Measurements from ENCODE around the gene TBL1X. TPM values are rescaled to one million over a fixed set of nuclear protein-coding genes. Genes with fewer than 3 reads are reported as not detected.

Gene TBL1X
- polyA plus RNA-seq, 1 donor (not counting 4 experiments of a cell fraction or from before 2014, with no cell fraction given) = 2.2 TPM

GRCh38 chrX:9493936-9494335 is 29.1 kb downstream of the TBL1X start:
- Histone ChIP-seq H3K4me1 (ENCODE audit: control insufficient read depth, extremely low read depth, insufficient read depth, low read length) (no peaks in the 10 kb centered on the region), H3K27me3 (ENCODE audit: control insufficient read depth, extremely low read depth, insufficient read depth, low read length) (peaks cover 4% of the 10 kb centered on the region), H3K4me2 (ENCODE audit: control insufficient read depth, extremely low read depth, insufficient read depth, low read depth, low read length) (no peak overlapping the region), H3K9me3 (ENCODE audit: control insufficient read depth, low read depth, low read length) (no peaks in the 10 kb centered on the region), H3K9ac (ENCODE audit: control insufficient read depth, extremely low read depth, insufficient read depth, low read length) (no peak overlapping the region), H3K36me3 (ENCODE audit: control insufficient read depth in 2 of 2, extremely low read depth in 1 of 2, insufficient read depth in 2 of 2, low read length in 2 of 2) (no peaks in the 10 kb centered on the region), H3K9me1 (ENCODE audit: control insufficient read depth, extremely low read depth, insufficient read depth, low read length) (no peaks in the 10 kb centered on the region), H3K79me2 (ENCODE audit: control insufficient read depth, insufficient read depth, low read length) (no peaks in the 10 kb centered on the region), H2AFZ (ENCODE audit: control insufficient read depth, low read length) (no peak overlapping the region), H4K20me1 (ENCODE audit: control insufficient read depth, extremely low read depth, insufficient read depth, low read length) (no peaks in the 10 kb centered on the region), H3K4me3 (ENCODE audit: control insufficient read depth in 2 of 3, extremely low read depth in 1 of 3, insufficient read depth in 2 of 3, low read depth in 1 of 3, low read length in 3 of 3) (no peak overlapping the region), H3K27ac (ENCODE audit: control insufficient read depth, insufficient read depth, low read length) (no peak overlapping the region)
- no peak for DNase-seq (ENCODE audit: low read depth, low spot score)
- FAIRE-seq = no peak
- dilution Hi-C loops (cut with MboI; ENCODE audit: extremely low pct_ligation_motif_present, low sequenced_read_pairs) = no loop called here
- no peak for TF ChIP-seq CTCF (optimal IDR thresholded peaks at IDR 0.05 in 1 of 3, IDR thresholded peaks at IDR 0.05 in 1 of 3, conservative IDR thresholded peaks at IDR 0.05 in 1 of 3; ENCODE audit: extremely low read depth in 1 of 3, insufficient read depth in 2 of 3, low read length in 3 of 3)
- TF ChIP-seq EZH2 (IDR thresholded peaks at IDR 0.05; ENCODE audit: low read length) = no peak

- Histone ChIP-seq H3K4me1 (ENCODE audit: control insufficient read depth, extremely low read depth, insufficient read depth, low read length) (no peaks in the 10 kb centered on the region), H3K79me2 (ENCODE audit: control insufficient read depth, insufficient read depth, low read length) (no peaks in the 10 kb centered on the region), H3K4me2 (ENCODE audit: control insufficient read depth, extremely low read depth, insufficient read depth, low read depth, low read length) (no peak overlapping the region), H3K9ac (ENCODE audit: control insufficient read depth, extremely low read depth, insufficient read depth, low read length) (no peak overlapping the region), H3K9me1 (ENCODE audit: control insufficient read depth, extremely low read depth, insufficient read depth, low read length) (no peaks in the 10 kb centered on the region), H3K27me3 (ENCODE audit: control insufficient read depth, extremely low read depth, insufficient read depth, low read length) (peaks cover 4% of the 10 kb centered on the region), H3K4me3 (ENCODE audit: control insufficient read depth in 2 of 3, extremely low read depth in 1 of 3, insufficient read depth in 2 of 3, low read depth in 1 of 3, low read length in 3 of 3) (no peak overlapping the region), H3K27ac (ENCODE audit: control insufficient read depth, insufficient read depth, low read length) (no peak overlapping the region), H4K20me1 (ENCODE audit: control insufficient read depth, extremely low read depth, insufficient read depth, low read length) (no peaks in the 10 kb centered on the region), H3K9me3 (ENCODE audit: control insufficient read depth, low read depth, low read length) (no peaks in the 10 kb centered on the region), H3K36me3 (ENCODE audit: control insufficient read depth in 2 of 2, extremely low read depth in 1 of 2, insufficient read depth in 2 of 2, low read length in 2 of 2) (no peaks in the 10 kb centered on the region), H2AFZ (ENCODE audit: control insufficient read depth, low read length) (no peak overlapping the region)
- no peak for FAIRE-seq
- dilution Hi-C loops (cut with MboI; ENCODE audit: extremely low pct_ligation_motif_present, low sequenced_read_pairs) = no loop called here
- TF ChIP-seq EZH2 (IDR thresholded peaks at IDR 0.05; ENCODE audit: low read length) (no peak), CTCF (optimal IDR thresholded peaks at IDR 0.05 in 1 of 3, IDR thresholded peaks at IDR 0.05 in 1 of 3, conservative IDR thresholded peaks at IDR 0.05 in 1 of 3; ENCODE audit: extremely low read depth in 1 of 3, insufficient read depth in 2 of 3, low read length in 3 of 3) (no peak)
- no peak for DNase-seq (ENCODE audit: low read depth, low spot score)
Observed at GRCh38 chrX:9494771-9495170, 29.9 kb downstream of the TBL1X start.

Data from keratinocyte (primary cell).